Suprapubic skin (tissue), 3 donors: ENCODE measurements around the gene SPATS2.

ENCODE experiments used
- POLR2A ChIP-seq, 2 donors: fragments of 450-650 bp; IDR thresholded peaks; one replicate each; pipeline ENCODE4 v1.6.1; 2017; ENCODE audit warnings: antibody characterized with exemption in 2 of 2, mild to moderate bottlenecking in 2 of 2, moderate library complexity in 2 of 2
- TF ChIP-seq, protein P1 (sequence below), 2 donors: fragments of 200-600 bp in 1 of 2; fragments of 450-650 bp in 1 of 2; sonication (generic) in 1 of 2; IDR thresholded peaks; one replicate each; pipeline ENCODE4 v1.5.1; 2016 to 2019; ENCODE audit warnings: antibody characterized with exemption in 2 of 2, mild to moderate bottlenecking in 1 of 2, moderate library complexity in 1 of 2

DNA sequence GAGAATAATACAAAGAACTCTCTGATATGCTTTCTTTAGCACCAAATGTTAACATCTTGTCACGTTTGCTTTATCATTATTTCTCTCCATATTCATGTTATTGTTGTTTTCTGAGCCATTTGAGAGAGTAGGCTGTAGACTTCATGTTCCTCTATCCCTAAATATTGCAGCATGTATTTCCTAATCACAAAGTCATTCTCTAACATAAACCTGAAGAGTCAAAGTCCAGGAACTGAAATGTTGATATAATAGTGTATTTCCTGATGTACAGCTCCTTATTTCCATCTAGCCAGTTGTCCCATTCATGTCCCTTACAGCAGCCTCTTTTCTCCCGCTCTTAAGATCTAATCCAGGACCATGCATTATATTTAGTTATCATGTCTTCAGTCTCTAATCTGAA, 72.8 kb downstream of the SPATS2 start:
- TF ChIP-seq, protein P1, sequence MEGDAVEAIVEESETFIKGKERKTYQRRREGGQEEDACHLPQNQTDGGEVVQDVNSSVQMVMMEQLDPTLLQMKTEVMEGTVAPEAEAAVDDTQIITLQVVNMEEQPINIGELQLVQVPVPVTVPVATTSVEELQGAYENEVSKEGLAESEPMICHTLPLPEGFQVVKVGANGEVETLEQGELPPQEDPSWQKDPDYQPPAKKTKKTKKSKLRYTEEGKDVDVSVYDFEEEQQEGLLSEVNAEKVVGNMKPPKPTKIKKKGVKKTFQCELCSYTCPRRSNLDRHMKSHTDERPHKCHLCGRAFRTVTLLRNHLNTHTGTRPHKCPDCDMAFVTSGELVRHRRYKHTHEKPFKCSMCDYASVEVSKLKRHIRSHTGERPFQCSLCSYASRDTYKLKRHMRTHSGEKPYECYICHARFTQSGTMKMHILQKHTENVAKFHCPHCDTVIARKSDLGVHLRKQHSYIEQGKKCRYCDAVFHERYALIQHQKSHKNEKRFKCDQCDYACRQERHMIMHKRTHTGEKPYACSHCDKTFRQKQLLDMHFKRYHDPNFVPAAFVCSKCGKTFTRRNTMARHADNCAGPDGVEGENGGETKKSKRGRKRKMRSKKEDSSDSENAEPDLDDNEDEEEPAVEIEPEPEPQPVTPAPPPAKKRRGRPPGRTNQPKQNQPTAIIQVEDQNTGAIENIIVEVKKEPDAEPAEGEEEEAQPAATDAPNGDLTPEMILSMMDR (IDR thresholded peaks at IDR 0.05), result no peak
- no peak for TF ChIP-seq POLR2A (IDR thresholded peaks at IDR 0.05)
